Kidney (tissue), 14 donors: ENCODE data around the gene ASAP2. TPM values are rescaled to one million over a fixed set of nuclear protein-coding genes. Genes with fewer than 3 reads are reported as not detected.

Source experiments
- DNase-seq, 5 donors: peaks; one replicate each; pipeline ENCODE4 v3.0.0-alpha.2; 2013 to 2020
- FAIRE-seq: peaks from 2 replicates; lab custom pipeline; 2012; peaks lifted over from hg19 to GRCh38; lab: Jason Lieb, UNC
- H3K27ac ChIP-seq, 2 donors: one replicate each; pipeline ENCODE4 v1.7.0; 2013; ENCODE audit warnings: low read depth in 2 of 2, low read length in 2 of 2, inconsistent platforms in 1 of 2
- H3K27me3 ChIP-seq: one replicate; pipeline ENCODE4 v1.7.1; 2013; ENCODE audit warnings: low read length, inconsistent platforms; ENCODE audit not compliant: control insufficient read depth, insufficient read depth
- H3K36me3 ChIP-seq, 3 donors: one replicate each; pipeline versions ENCODE4 v1.7.0 to v1.7.1; 2013; ENCODE audit warnings: low read length in 3 of 3, control low read depth in 1 of 3, inconsistent platforms in 1 of 3; ENCODE audit not compliant: insufficient read depth in 3 of 3, control insufficient read depth in 2 of 3
- H3K4me1 ChIP-seq, 3 donors: one replicate each; pipeline versions ENCODE4 v1.7.0 to v1.7.1; 2013; ENCODE audit warnings: low read length in 3 of 3, inconsistent platforms in 1 of 3, low read depth in 1 of 3; ENCODE audit not compliant: control insufficient read depth in 2 of 3, insufficient read depth in 2 of 3
- H3K4me3 ChIP-seq, 3 donors: one replicate each; pipeline versions ENCODE4 v1.7.0 to v1.8.1; 2013; ENCODE audit warnings: low read length in 3 of 3, control low read depth in 1 of 3, inconsistent platforms in 1 of 3
- H3K9ac ChIP-seq, 3 donors: one replicate each; pipeline versions ENCODE4 v1.7.0 to v1.7.1; 2013; ENCODE audit warnings: low read length in 3 of 3, control low read depth in 1 of 3, inconsistent platforms in 1 of 3
- H3K9me3 ChIP-seq, 3 donors: one replicate each; pipeline versions ENCODE4 v1.7.0 to v1.7.1; 2013; ENCODE audit warnings: low read length in 3 of 3, control low read depth in 1 of 3, inconsistent platforms in 1 of 3; ENCODE audit not compliant: control insufficient read depth in 2 of 3, insufficient read depth in 1 of 3
- CTCF ChIP-seq: IDR thresholded peaks from 3 replicates; pipeline ENCODE4 v1.5.1; 2012; ENCODE audit warnings: mild to moderate bottlenecking, moderate library complexity, borderline replicate concordance; ENCODE audit not compliant: insufficient read depth; ENCODE audit errors: extremely low read depth
- intact Hi-C: fragments of 100-400 bp; cut with DNase I; formaldehyde crosslinking; loops from one replicate; pipeline ENCODE4 v1.11.1; 2022
- polyA plus RNA-seq: library from polyadenylated mRNA; stranded (reverse); fragments of 350-450 nt; fragmentation: Illumina TruSeq; extraction: RNeasy Lipid Tissue Mini Kit (QIAGEN cat#74804); gene quantifications from one replicate; pipeline ENCODE4 v1.2.3, GENCODE V29; 2014; ENCODE audit warnings: low read depth, low replicate concordance; ENCODE audit not compliant: insufficient read depth
- total RNA-seq: library from RNA; stranded (reverse); fragmentation: NEBNext Ultra II Directional; extraction: Animal tissue kit (Norgen Biotek cat#: 25700); gene quantifications from one replicate; pipeline ENCODE4 v1.2.1, GENCODE V29; 2021
- donor health status: control.
- donor health status: control.
- donor health status: control.
- donor health status: control.
- donor health status: control.
- donor health status: DM: yes; HTN: yes; CAD: no.
- donor health status: Normal renal cell carcinoma (clear cell type).

ASAP2 gene
- total and polyA plus RNA-seq, 2 donors from 2014 or later, result 26.2 to 54.8 TPM

GRCh38 chr2:9330612-9331270 is 124.1 kb downstream of the ASAP2 start:
- H3K4me3 ChIP-seq, result no peak overlapping the region
- H3K4me1 ChIP-seq, result peaks cover 0 to 11% (median 0%) of the 10 kb centered on the region in 3 donors
- intact Hi-C loops, result no loop called here
- TF ChIP-seq CTCF, result no peak
- DNase-seq (peak in 1 of 5 donors; percentile 38), FAIRE-seq (no peak)
- H3K27ac ChIP-seq, result peak overlapping the region in 1 of 2 donors; percentile 14
- peak overlapping the region in 1 of 3 donors; percentile 4 for H3K9ac ChIP-seq
- H3K27me3 ChIP-seq, result no peaks in the 10 kb centered on the region
- H3K36me3 ChIP-seq, result peaks cover 0 to 27% (median 8%) of the 10 kb centered on the region in 3 donors
- H3K9me3 ChIP-seq, result no peaks in the 10 kb centered on the region

GRCh38 chr2:9331704-9332103 is 125.1 kb downstream of the ASAP2 start:
- Histone ChIP-seq H3K27me3 (no peaks in the 10 kb centered on the region), H3K9me3 (no peaks in the 10 kb centered on the region), H3K36me3 (peaks cover 0 to 27% (median 8%) of the 10 kb centered on the region in 3 donors), H3K4me1 (peaks cover 0 to 16% (median 6%) of the 10 kb centered on the region in 3 donors), H3K9ac (no peak overlapping the region), H3K27ac (peak overlapping the region in 1 of 2 donors; percentile 44), H3K4me3 (no peak overlapping the region)
- peak in 2 of 5 donors; percentile 30 for DNase-seq
- TF ChIP-seq CTCF, result no peak
- intact Hi-C loops, result no loop called here
- no peak for FAIRE-seq

GRCh38 chr2:9332136-9332852 is 125.7 kb downstream of the ASAP2 start:
- intact Hi-C loops, result no loop called here
- peaks cover 3 to 20% (median 12%) of the 10 kb centered on the region in 3 donors for H3K4me1 ChIP-seq

More at GRCh38 chr2:9332136-9332852, 125.7 kb downstream of the ASAP2 start:
- Histone ChIP-seq H3K36me3 (peaks cover 0 to 27% (median 8%) of the 10 kb centered on the region in 3 donors), H3K9ac (peak overlapping the region in 1 of 3 donors; percentile 34), H3K27me3 (no peaks in the 10 kb centered on the region), H3K27ac (peak overlapping the region; percentile 19 to 70), H3K9me3 (no peaks in the 10 kb centered on the region), H3K4me3 (no peak overlapping the region)
- TF ChIP-seq CTCF, result no peak
- FAIRE-seq (no peak), DNase-seq (no peak)
